ENCODE data around the gene KCNJ2. TPM values are rescaled to one million over a fixed set of nuclear protein-coding genes. Genes with fewer than 3 reads are reported as not detected.
A peak's percentile ranks its signal among the peaks of the same experiment; 100 is the strongest.

KCNJ2 gene
- total RNA-seq, 1 experiment from 2014 or later, result 0.36 TPM

DNA sequence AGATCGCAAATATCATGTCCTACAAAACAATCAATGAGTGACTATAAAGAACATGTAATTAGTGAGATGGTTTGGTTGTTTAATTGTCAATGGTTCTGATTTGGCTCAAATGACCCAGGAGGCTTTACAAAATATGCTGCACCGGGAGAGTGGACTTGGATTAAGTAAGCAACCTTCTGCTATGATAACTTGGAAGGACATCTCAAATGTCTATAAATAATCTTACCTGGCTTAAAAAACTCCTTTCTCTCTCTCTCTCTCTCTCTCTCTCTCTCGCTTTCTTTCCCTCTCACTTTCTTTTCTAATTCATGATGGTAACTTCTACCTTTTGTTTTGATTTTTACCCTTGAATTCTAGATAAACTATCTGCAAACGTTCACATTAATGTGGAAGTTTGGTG lies 14.2 kb downstream of the KCNJ2 start:
- Histone ChIP-seq H3K4me3 (ENCODE audit: low read length) (no peak overlapping the region), H4K20me1 (ENCODE audit: low read length) (no peaks in the 10 kb centered on the region), H3K79me2 (ENCODE audit: low read length) (no peaks in the 10 kb centered on the region), H3F3A (ENCODE audit: low read length, unreplicated experiment) (no peaks in the 10 kb centered on the region), H3K27me3 (ENCODE audit: low read length) (no peaks in the 10 kb centered on the region), H3K9ac (ENCODE audit: low read length) (no peak overlapping the region), H3K9me3 (ENCODE audit: low read length) (no peaks in the 10 kb centered on the region), H3K9me2 (replicated peaks; ENCODE audit: low read length) (no peaks in the 10 kb centered on the region), H3K4me2 (ENCODE audit: low read length) (no peak overlapping the region), H2AFZ (ENCODE audit: low read length) (no peak overlapping the region), H3K27ac (ENCODE audit: low read length) (no peak overlapping the region), H3K36me3 (ENCODE audit: low read depth, low read length) (no peaks in the 10 kb centered on the region), H3K4me1 (ENCODE audit: insufficient read depth, low read length) (peaks cover 23% of the 10 kb centered on the region)
- intact Hi-C loops (cut with micrococcal nuclease), result loop anchor here (5.0 kb wide), 2 partner anchors 224 to 439 kb away; no protein-coding TSS in a partner anchor
- DNase-seq (no peak), ATAC-seq (no peak)
- CTCF ChIA-PET, result no interaction called here
- no TSS peak for BruUV-seq (replicated peaks)
- POLR2A ChIA-PET (ENCODE audit: unreplicated experiment), result no interaction called here
- no peak for TF ChIP-seq EZH2 (IDR thresholded peaks at IDR 0.05; ENCODE audit: low read length, unreplicated experiment)
- no peak for TF ChIP-seq EZH2phosphoT487 (IDR thresholded peaks at IDR 0.05; ENCODE audit: borderline replicate concordance, low read length)
- TF ChIP-seq, protein P1, sequence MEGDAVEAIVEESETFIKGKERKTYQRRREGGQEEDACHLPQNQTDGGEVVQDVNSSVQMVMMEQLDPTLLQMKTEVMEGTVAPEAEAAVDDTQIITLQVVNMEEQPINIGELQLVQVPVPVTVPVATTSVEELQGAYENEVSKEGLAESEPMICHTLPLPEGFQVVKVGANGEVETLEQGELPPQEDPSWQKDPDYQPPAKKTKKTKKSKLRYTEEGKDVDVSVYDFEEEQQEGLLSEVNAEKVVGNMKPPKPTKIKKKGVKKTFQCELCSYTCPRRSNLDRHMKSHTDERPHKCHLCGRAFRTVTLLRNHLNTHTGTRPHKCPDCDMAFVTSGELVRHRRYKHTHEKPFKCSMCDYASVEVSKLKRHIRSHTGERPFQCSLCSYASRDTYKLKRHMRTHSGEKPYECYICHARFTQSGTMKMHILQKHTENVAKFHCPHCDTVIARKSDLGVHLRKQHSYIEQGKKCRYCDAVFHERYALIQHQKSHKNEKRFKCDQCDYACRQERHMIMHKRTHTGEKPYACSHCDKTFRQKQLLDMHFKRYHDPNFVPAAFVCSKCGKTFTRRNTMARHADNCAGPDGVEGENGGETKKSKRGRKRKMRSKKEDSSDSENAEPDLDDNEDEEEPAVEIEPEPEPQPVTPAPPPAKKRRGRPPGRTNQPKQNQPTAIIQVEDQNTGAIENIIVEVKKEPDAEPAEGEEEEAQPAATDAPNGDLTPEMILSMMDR (conservative IDR thresholded peaks at IDR 0.05; ENCODE audit: low read depth, low read length), result no peak

GRCh38 chr17:70184207-70184606 lies 14.9 kb downstream of the KCNJ2 start:
- intact Hi-C loops (cut with micrococcal nuclease), result loop anchor here (5.0 kb wide), 2 partner anchors 223 to 438 kb away; no protein-coding TSS in a partner anchor
- Histone ChIP-seq H3K27ac (ENCODE audit: low read length) (no peak overlapping the region), H2AFZ (ENCODE audit: low read length) (no peak overlapping the region), H3K9ac (ENCODE audit: low read length) (no peak overlapping the region), H3K9me3 (ENCODE audit: low read length) (no peaks in the 10 kb centered on the region), H3K79me2 (ENCODE audit: low read length) (no peaks in the 10 kb centered on the region), H3K9me2 (replicated peaks; ENCODE audit: low read length) (no peaks in the 10 kb centered on the region), H3K4me1 (ENCODE audit: insufficient read depth, low read length) (peaks cover 23% of the 10 kb centered on the region), H3K36me3 (ENCODE audit: low read depth, low read length) (no peaks in the 10 kb centered on the region), H4K20me1 (ENCODE audit: low read length) (no peaks in the 10 kb centered on the region), H3K4me3 (ENCODE audit: low read length) (no peak overlapping the region), H3F3A (ENCODE audit: low read length, unreplicated experiment) (no peaks in the 10 kb centered on the region), H3K27me3 (ENCODE audit: low read length) (no peaks in the 10 kb centered on the region), H3K4me2 (ENCODE audit: low read length) (peak overlapping the region; percentile 76; the same call in 1 of the 2 replicates)
- POLR2A ChIA-PET (ENCODE audit: unreplicated experiment), result no interaction called here
- ATAC-seq, result no peak
- no TSS peak for BruUV-seq (replicated peaks)
- TF ChIP-seq EZH2phosphoT487 (IDR thresholded peaks at IDR 0.05; ENCODE audit: borderline replicate concordance, low read length) (no peak), EZH2 (IDR thresholded peaks at IDR 0.05; ENCODE audit: low read length, unreplicated experiment) (no peak)
- TF ChIP-seq, protein P1 (conservative IDR thresholded peaks at IDR 0.05; ENCODE audit: low read depth, low read length), result no peak
- CTCF ChIA-PET, result no interaction called here
- no peak for DNase-seq

GRCh38 chr17:70184770-70185169 lies 15.4 kb downstream of the KCNJ2 start:
- Histone ChIP-seq H3K9me3 (ENCODE audit: low read length) (no peaks in the 10 kb centered on the region), H3K36me3 (ENCODE audit: low read depth, low read length) (no peaks in the 10 kb centered on the region), H3K9ac (ENCODE audit: low read length) (no peak overlapping the region), H3K4me1 (ENCODE audit: insufficient read depth, low read length) (peaks cover 23% of the 10 kb centered on the region), H3K27me3 (ENCODE audit: low read length) (no peaks in the 10 kb centered on the region), H3F3A (ENCODE audit: low read length, unreplicated experiment) (no peaks in the 10 kb centered on the region), H4K20me1 (ENCODE audit: low read length) (no peaks in the 10 kb centered on the region), H3K4me2 (ENCODE audit: low read length) (peak overlapping the region; percentile 76), H3K27ac (ENCODE audit: low read length) (no peak overlapping the region), H3K4me3 (ENCODE audit: low read length) (peak overlapping the region; percentile 36; the same call in 1 of the 2 replicates), H3K79me2 (ENCODE audit: low read length) (no peaks in the 10 kb centered on the region), H3K9me2 (replicated peaks; ENCODE audit: low read length) (no peaks in the 10 kb centered on the region), H2AFZ (ENCODE audit: low read length) (0 out of 2 replicates have a peak overlapping the region, but pooled peaks have one; percentile 19)
- DNase-seq (peak; percentile 88), ATAC-seq (peak; percentile 89)
- ChIA-PET CTCF (no interaction called here), POLR2A (ENCODE audit: unreplicated experiment) (no interaction called here)
- intact Hi-C loops (cut with micrococcal nuclease), result loop anchor here (5.0 kb wide), 2 partner anchors 223 to 438 kb away; no protein-coding TSS in a partner anchor
- BruUV-seq (replicated peaks), result no TSS peak
- TF ChIP-seq EZH2phosphoT487 (IDR thresholded peaks at IDR 0.05; ENCODE audit: borderline replicate concordance, low read length), result no peak
- TF ChIP-seq, protein P1 (conservative IDR thresholded peaks at IDR 0.05; ENCODE audit: low read depth, low read length), result no peak
- no peak for TF ChIP-seq EZH2 (IDR thresholded peaks at IDR 0.05; ENCODE audit: low read length, unreplicated experiment)

All from PC-3 (cell line).